HUDEP-2 (cell line): ENCODE results near the gene PCSK6.
A peak's percentile ranks its signal among the peaks of the same experiment; 100 is the strongest.

ENCODE experiments used
- DNase-seq, 76 experiments: peaks; one replicate each; lab custom pipeline; 2025; ENCODE audit not compliant: unreplicated experiment in 76 of 76; lab: John Stamatoyannopoulos, UW

PCSK6 gene

DNA sequence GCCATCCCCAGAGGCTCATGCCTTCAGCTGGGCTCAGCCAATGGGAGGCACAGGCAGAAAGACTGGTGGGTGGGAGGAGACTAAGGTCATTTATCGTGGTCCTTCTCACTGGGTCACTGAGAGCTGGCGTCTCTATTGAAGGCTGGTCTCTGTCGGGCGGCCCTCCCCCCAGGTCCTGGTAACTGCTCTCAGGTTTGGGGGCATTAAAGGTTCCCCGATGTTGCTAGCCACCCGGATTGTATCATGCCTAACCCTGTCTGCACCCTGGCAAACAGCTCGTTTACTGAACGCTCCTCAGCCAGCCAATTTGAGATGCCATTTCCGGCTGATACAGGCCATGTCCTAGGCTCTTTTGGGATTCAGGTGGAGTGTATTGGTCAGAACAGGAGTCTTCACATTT is 222.7 kb downstream of the PCSK6 start:
- no peak for DNase-seq

GRCh38 chr15:101266034-101266433 is 223.5 kb downstream of the PCSK6 start:
- no peak for DNase-seq

- DNase-seq: no peak
These were observed 224.4 kb downstream of the PCSK6 start for GRCh38 chr15:101264911-101265641.

DNA sequence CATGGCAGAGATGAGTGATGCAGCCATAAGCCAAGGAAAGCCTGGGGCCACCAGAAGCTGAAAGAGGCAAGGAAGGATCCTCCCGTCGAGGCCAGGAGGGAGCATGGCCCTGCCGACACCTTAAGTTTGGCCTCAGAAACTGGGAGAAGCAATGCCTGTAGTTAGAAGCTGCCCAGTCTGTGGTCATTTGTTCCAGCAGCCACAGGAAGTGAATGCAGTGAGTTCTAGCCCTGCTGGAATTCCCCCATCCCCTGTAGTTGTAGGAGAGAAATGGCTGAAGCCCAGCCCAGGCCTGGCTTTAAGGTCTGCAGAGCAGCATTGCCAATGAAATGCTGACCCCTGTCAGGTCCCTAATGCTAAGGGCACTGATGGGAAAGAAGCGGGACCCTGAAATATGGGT is 225.5 kb downstream of the PCSK6 start:
- no peak for DNase-seq

DNA sequence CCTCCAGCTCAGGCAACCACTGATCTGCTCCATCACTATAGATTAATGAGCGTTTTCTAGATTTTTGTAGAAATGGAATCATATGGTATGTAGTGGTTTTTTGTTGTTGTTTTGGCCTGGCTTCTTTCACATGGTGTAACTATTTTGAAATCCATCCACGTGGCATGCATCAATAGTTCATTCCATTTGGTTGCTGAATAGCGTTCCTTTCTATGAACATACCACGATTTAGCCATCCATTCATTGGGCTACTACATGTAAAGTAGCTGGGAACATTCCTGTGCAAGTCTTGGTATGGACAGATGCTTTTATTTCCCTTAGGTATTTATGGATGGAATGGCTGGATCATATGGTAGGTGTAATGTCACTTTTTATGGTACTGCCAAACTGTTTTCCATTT is 227.0 kb downstream of the PCSK6 start:
- no peak for DNase-seq

DNA sequence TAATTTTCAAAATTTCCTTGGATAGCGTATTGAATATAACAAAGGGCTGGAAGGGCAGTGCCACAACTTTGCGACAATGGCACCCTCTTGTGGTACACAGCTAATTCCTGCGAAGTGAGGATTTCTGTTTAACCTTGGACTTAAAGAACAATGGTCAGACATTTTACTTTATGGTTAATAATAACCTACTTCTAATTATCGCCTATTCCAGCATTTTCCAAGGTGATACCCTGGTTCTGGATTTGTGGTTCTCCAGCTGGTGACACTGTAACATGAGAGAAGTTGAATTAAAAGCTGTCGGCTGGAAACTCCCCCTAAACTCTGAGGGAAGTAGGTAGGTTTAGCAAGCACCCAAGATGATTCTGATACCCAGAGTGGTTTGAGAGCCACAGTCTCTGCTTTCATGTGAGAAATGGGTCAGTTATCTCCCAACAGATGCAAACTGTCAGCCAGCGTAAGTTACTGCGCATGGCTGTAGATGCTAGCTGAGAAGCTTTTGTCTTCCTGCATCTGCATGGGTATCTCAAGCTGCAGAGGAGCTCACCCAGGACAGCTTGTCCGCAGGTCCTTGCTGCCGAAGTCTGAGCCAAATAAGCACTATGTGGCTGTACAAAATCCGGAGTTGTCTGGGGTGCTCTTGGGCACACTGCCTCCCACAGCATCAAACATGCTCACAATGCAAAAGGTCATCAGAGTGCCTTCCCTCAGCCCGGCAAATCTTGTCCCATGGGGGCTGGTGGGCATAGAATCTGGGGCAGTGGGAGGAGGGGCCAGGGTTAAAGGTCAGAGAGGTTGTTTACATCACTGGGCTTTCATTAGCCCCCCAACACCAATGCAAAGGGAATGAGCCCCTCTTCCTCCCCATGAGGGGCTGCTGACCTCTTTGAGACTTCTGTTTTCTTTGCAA is 231.0 kb downstream of the PCSK6 start:
- peak in 46 of 76 experiments; percentile 5 to 62 (median 28) for DNase-seq

DNA sequence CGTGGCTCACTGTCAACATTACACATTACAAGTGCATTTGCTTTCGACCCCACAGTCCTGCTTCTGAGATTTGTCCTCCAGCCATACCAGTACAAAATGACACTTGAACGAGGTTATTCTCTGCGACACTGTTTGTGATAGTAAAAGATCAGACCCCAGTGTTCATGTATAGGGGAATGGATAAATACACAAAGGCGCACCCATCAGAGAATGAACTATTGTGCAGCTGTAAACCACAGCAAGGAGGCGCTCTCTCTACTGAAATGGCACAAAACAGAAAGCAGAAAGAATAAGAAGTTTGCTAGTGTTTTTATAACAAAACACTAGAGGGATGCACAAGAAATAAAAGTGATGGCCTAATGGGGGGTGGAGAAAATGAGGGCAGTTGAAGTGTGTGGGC is 232.8 kb downstream of the PCSK6 start:
- peak in 3 of 76 experiments; percentile 11 to 17 (median 16) for DNase-seq

- DNase-seq: peak in 75 of 76 experiments; percentile 13 to 93 (median 76)
These were observed 233.8 kb downstream of the PCSK6 start for GRCh38 chr15:101255615-101256241.

GRCh38 chr15:101255051-101255395 is 234.5 kb downstream of the PCSK6 start:
- peak in 22 of 76 experiments; percentile 11 to 69 (median 28) for DNase-seq

- DNase-seq: no peak
These were observed 235.1 kb downstream of the PCSK6 start for GRCh38 chr15:101254157-101255050.
